Measurements from ENCODE around the gene RNF167.

DNA sequence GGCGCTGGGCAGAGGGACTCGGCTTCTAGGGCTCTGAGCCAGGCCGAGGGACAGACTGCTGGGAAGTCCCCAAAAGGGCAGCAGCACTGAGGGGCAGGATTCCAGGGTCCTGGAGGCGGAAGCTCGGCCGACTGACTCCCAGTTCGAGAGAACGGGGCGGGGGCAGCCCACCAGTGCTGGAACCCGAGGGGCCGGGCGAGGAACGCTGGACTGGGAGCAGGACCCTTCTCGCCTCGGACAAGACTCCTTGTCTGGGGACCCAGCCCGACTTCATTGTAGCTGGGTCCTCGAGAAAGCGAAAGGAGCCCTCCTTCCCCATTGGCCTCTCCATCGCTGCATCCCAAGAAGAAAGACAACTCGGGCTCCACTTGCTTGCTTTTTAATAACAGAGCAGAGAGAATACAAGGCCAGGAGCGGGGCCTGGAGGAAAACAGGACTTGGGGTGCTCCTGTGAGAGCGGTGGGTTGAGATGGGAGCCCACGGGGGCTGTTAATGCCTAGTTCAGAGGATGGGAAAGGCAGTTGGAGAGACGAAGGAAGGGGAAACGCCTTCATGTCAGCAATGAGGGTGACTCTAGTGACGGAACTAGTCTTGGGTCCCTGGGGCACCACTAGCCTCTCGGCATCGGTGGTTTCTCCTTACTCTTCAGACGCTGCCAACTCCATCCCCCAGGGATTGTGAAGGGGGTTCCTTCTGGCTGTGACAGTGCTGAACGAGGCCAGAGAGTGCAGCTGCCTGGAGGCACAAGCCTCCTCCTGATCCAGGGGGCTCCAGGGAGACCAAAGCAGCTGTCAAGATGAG, 47.9 kb downstream of the RNF167 start:
- no peak for TF ChIP-seq EZH2 (optimal IDR thresholded peaks at IDR 0.05; ENCODE audit: low read depth, low read length)
- TF ChIP-seq, protein P1, sequence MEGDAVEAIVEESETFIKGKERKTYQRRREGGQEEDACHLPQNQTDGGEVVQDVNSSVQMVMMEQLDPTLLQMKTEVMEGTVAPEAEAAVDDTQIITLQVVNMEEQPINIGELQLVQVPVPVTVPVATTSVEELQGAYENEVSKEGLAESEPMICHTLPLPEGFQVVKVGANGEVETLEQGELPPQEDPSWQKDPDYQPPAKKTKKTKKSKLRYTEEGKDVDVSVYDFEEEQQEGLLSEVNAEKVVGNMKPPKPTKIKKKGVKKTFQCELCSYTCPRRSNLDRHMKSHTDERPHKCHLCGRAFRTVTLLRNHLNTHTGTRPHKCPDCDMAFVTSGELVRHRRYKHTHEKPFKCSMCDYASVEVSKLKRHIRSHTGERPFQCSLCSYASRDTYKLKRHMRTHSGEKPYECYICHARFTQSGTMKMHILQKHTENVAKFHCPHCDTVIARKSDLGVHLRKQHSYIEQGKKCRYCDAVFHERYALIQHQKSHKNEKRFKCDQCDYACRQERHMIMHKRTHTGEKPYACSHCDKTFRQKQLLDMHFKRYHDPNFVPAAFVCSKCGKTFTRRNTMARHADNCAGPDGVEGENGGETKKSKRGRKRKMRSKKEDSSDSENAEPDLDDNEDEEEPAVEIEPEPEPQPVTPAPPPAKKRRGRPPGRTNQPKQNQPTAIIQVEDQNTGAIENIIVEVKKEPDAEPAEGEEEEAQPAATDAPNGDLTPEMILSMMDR (IDR thresholded peaks at IDR 0.05; ENCODE audit: low read length) = no peak
- TF ChIP-seq EZH2phosphoT487 (IDR thresholded peaks at IDR 0.05; ENCODE audit: low read length) = no peak

All from MM.1S (cell line).